AG04449 (cell line): ENCODE measurements around the gene ATXN1L.
A peak's percentile ranks its signal among the peaks of the same experiment; 100 is the strongest.

Experiments used
- CTCF ChIA-PET: fragments of 350-600 bp; formaldehyde crosslinking; extraction: SDS; loops from one replicate; lab custom pipeline; 2021; ENCODE audit warnings: antibody characterized with exemption; lab: Yijun Ruan, JAX
- POLR2A ChIA-PET: fragments of 400-600, 350-600 bp; formaldehyde crosslinking; extraction: SDS; loops from one replicate; lab custom pipeline; 2020; ENCODE audit warnings: antibody characterized with exemption, inconsistent platforms; lab: Yijun Ruan, JAX
- DNase-seq: peaks from one replicate; pipeline ENCODE4 v3.0.0-alpha.2; 2010; ENCODE audit warnings: low read depth, low spot score
- H3K4me3 ChIP-seq: 2 replicates; pipeline ENCODE4 v1.5.1; 2011; ENCODE audit warnings: low read depth, mild to moderate bottlenecking, control low read depth, low read length
- TF ChIP-seq, protein P1 (sequence below): IDR thresholded peaks from one replicate; pipeline ENCODE4 v1.5.1; 2011; ENCODE audit warnings: mild to moderate bottlenecking, moderate library complexity, low read length, control low read depth, inconsistent platforms; ENCODE audit not compliant: insufficient read depth; ENCODE audit errors: missing control alignments

The ATXN1L gene

DNA sequence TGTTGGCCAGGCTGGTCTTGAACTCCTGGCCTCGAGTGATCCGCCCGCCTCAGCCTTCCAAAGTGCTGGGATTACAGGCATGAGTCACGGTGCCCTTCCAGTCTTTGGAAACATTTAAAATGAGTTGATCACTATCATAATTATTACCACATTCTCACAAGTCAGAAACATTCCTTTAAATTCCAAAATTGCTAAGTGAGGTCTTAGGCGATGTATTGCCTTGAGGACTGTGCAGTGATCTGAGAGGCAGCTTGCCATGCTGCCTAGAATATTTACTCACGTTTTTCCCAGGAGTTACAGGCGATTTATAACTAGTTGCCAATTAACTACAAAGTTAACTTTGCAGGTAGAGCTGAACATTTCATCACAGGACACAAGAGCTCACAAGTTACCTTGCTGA is 5.7 kb upstream of the ATXN1L start:
- TF ChIP-seq, protein P1, sequence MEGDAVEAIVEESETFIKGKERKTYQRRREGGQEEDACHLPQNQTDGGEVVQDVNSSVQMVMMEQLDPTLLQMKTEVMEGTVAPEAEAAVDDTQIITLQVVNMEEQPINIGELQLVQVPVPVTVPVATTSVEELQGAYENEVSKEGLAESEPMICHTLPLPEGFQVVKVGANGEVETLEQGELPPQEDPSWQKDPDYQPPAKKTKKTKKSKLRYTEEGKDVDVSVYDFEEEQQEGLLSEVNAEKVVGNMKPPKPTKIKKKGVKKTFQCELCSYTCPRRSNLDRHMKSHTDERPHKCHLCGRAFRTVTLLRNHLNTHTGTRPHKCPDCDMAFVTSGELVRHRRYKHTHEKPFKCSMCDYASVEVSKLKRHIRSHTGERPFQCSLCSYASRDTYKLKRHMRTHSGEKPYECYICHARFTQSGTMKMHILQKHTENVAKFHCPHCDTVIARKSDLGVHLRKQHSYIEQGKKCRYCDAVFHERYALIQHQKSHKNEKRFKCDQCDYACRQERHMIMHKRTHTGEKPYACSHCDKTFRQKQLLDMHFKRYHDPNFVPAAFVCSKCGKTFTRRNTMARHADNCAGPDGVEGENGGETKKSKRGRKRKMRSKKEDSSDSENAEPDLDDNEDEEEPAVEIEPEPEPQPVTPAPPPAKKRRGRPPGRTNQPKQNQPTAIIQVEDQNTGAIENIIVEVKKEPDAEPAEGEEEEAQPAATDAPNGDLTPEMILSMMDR: no peak
- POLR2A ChIA-PET: interaction anchor here (1.0 kb wide), 1 partner anchor 31 kb away, joined by 3 read pairs; the partner anchor contains the start of gene AP1G1
- no peak overlapping the region for H3K4me3 ChIP-seq
- CTCF ChIA-PET: interaction anchor here (0.8 to 1.5 kb wide), 2 partner anchors 42 to 121 kb away, joined by 4 to 9 read pairs; no protein-coding TSS in a partner anchor
- DNase-seq: peak; percentile 52

DNA sequence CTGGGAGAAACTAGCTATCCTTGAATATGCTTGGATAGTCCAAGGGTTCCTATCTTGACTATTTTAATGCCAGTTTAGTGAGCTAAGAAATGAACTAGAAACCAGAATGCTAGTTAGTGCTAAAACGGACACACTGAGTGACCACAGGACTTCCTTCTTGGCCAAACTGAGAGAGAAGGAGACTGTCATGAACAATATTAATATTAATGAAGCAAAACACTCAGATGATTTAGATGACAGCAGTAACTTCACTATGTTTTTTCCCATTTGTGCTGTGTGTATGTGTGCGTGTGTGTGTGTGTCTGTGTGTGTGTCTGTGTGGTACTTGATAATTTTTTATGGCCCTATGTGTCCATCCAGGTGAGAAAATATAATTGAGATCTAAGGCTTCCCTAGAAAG is 2.2 kb upstream of the ATXN1L start:
- no peak overlapping the region for H3K4me3 ChIP-seq
- CTCF ChIA-PET: interaction anchor here (1.0 to 1.4 kb wide), 2 partner anchors 39 to 118 kb away, joined by 3 to 6 read pairs; no protein-coding TSS in a partner anchor
- TF ChIP-seq, protein P1: no peak
- POLR2A ChIA-PET: no interaction called here
- no peak for DNase-seq

DNA sequence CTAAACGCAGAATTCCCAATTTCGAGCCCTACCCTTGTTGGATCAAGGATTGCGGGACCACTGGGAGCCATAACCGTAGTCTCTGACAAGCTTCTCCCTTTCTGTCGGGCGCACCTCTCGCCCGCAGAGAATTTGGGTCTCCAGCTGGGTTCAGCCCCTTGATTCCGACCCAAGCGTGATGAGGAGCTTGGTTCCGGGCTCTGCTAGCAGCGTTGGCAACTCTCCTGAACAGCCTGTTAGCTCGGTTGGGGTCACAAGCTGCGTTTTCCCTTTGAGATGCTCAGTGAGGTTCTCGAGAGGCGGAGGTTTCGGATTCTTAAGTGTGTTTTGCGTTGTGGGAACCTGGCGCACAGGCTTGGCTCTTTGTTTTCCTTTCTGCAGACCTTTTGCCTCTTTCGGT is 655 bp downstream of the ATXN1L start:
- TF ChIP-seq, protein P1: no peak
- ChIA-PET POLR2A (no interaction called here), CTCF (interaction anchor here (1.4 kb wide), 2 partner anchors 36 to 115 kb away, joined by 6 to 10 read pairs; no protein-coding TSS in a partner anchor)
- H3K4me3 ChIP-seq: peak overlapping the region; percentile 94
- no peak for DNase-seq

DNA sequence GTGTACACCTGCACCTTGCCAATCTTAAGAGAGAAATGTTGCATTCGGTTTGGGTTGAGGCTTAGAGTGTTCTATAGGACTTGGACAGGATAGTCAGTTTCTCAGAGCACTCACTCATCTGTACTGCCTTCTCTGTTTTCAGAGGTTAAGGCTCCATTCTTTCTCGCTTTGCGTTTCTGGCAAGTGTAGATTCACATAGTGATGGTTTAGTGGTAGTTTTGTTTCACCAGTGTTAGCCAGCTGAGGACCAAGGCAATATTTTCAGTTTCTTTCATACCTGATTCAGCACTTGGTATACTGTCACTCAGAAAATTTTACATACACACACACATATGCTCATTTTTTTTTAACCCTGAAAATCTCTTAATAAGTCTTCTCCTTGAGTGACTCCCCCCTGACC is 1.3 kb downstream of the ATXN1L start:
- peak overlapping the region; percentile 94 for H3K4me3 ChIP-seq
- TF ChIP-seq, protein P1: no peak
- DNase-seq: no peak
- ChIA-PET CTCF (interaction anchor here (0.6 to 1.4 kb wide), 4 partner anchors 27 to 114 kb away, joined by 3 to 10 read pairs (median 4); no protein-coding TSS in a partner anchor), POLR2A (no interaction called here)

DNA sequence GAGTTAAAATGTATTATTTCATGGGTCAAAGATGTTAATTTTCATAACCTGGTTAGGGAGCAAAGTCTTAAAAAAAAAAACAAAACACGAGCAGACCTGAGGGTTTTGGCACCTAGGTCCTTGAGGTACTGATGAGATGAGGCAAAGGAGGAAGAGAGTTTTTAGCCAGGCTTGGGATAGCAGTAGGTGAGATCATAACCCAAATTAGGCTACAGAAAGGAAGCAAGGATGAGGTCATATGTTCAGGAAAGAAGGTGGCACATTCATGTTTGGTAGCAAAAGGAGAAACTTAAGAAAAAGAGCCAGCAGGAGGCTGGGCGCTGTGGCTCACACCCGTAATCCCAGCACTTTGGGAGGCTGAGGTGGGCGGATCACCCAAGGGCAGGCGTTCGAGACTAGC is 2.8 kb downstream of the ATXN1L start:
- TF ChIP-seq, protein P1: no peak
- CTCF ChIA-PET: interaction anchor here (3.3 kb wide), 1 partner anchor 34 kb away, joined by 16 read pairs; no protein-coding TSS in a partner anchor
- POLR2A ChIA-PET: no interaction called here
- no peak for DNase-seq
- no peak overlapping the region for H3K4me3 ChIP-seq

DNA sequence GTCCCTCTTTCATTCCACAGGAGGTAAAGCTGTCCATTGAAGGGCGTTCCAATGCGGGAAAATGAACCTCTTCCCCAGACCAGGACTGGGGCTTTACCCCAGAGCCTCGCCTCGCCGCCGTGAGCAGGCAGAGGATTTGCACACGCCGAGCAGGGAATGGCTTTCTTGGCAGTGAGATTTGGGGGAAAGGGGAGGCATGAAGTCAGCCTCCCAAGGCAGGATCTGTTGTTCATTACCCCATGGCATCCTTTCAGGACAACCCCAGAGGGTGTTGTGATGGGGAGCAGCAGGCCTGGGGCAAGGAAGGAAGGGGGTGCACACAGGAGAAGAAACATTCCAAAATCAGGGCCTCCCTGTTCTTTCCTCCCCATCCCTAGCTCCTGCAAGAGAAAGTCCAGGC is 6.0 kb downstream of the ATXN1L start:
- CTCF ChIA-PET: interaction anchor here (0.5 to 25.4 kb wide), 2 partner anchors 30 to 79 kb away, joined by 3 to 295 read pairs; partner anchors contain the start of gene ZNF821
- TF ChIP-seq, protein P1: no peak
- POLR2A ChIA-PET: no interaction called here
- no peak for DNase-seq
- H3K4me3 ChIP-seq: no peak overlapping the region
